ENCODE results near the gene MYRIP. TPM values are rescaled to one million over a fixed set of nuclear protein-coding genes. Genes with fewer than 3 reads are reported as not detected.

MYRIP gene
- total RNA-seq, 4 donors from 2014 or later = 3.5 to 31.1 (median 12.1) TPM

DNA sequence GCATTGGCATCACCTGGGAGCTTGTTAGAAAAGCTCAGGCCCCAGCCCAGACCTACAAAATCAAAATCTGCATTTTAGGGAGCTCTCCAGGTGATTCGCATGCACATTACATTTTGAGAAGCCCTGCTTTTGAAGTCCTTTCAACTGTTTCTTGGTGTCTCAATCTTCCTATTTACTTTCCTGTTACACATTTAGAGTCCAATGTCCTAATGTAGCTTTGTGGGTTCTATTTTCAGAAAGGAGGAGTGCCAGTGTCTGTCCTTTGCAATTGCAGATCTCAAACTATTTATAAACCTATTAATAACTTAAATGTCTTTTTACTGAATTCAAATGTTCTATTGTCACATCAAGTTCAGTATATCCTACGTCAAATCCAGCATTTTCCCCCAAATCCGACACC, 27.8 kb upstream of the MYRIP start:
- intact Hi-C loops (cut with DNase I; ENCODE audit: low total_unique reads) = no loop called here
- H3K27ac ChIP-seq = no peak overlapping the region
- no peaks in the 10 kb centered on the region for H3K36me3 ChIP-seq
- H3K9me3 ChIP-seq = no peaks in the 10 kb centered on the region
- TF ChIP-seq POLR2A (IDR thresholded peaks at IDR 0.05) = no peak
- TF ChIP-seq, protein P1, sequence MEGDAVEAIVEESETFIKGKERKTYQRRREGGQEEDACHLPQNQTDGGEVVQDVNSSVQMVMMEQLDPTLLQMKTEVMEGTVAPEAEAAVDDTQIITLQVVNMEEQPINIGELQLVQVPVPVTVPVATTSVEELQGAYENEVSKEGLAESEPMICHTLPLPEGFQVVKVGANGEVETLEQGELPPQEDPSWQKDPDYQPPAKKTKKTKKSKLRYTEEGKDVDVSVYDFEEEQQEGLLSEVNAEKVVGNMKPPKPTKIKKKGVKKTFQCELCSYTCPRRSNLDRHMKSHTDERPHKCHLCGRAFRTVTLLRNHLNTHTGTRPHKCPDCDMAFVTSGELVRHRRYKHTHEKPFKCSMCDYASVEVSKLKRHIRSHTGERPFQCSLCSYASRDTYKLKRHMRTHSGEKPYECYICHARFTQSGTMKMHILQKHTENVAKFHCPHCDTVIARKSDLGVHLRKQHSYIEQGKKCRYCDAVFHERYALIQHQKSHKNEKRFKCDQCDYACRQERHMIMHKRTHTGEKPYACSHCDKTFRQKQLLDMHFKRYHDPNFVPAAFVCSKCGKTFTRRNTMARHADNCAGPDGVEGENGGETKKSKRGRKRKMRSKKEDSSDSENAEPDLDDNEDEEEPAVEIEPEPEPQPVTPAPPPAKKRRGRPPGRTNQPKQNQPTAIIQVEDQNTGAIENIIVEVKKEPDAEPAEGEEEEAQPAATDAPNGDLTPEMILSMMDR (IDR thresholded peaks at IDR 0.05) = no peak
- no peaks in the 10 kb centered on the region for H3K4me1 ChIP-seq
- DNase-seq = no peak
- H3K4me3 ChIP-seq = no peak overlapping the region
- H3K27me3 ChIP-seq = no peaks in the 10 kb centered on the region

DNA sequence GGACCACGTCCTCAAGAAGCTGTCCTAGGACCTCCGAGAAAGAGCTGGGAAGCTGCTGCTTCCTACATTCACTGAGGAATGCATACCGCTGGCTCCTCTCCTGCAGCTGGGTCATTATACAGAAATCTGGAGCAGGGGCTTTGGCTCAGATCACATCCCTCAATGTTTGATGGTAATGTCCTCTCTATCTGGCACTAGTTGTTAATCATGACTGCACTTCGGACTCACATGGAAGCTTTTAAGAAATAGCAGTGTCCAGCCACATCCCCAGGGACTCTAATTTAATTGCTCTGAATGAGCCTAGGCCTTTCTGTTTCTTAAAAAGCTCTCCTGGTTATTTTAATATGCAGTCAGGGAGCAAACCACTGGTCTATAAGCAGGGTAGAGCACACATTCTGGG, 25.7 kb upstream of the MYRIP start:
- intact Hi-C loops (cut with DNase I; ENCODE audit: low total_unique reads) = no loop called here
- Histone ChIP-seq H3K27me3 (no peaks in the 10 kb centered on the region), H3K4me3 (no peak overlapping the region), H3K9me3 (no peaks in the 10 kb centered on the region), H3K27ac (no peak overlapping the region), H3K36me3 (no peaks in the 10 kb centered on the region), H3K4me1 (no peaks in the 10 kb centered on the region)
- TF ChIP-seq, protein P1 (IDR thresholded peaks at IDR 0.05) = no peak
- TF ChIP-seq POLR2A (IDR thresholded peaks at IDR 0.05) = no peak
- DNase-seq = no peak

DNA sequence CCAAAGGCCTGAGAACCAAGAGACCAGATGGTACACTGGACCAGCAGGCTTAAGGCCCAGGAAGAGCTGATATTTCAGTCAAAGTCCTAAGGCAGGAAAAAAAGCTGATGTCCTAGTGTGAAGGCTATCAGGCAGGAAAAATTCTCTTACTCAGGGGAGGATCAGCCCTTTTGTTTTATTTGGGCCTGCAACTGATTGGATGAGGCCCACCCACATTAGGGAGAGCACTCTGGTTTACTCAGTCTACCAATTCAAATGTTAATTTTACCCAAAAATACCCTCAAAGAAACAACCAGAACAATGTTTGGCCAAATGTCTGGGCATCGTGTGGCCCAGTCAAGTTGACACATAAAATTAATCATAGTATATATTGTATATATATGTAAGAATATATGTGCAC, 24.5 kb upstream of the MYRIP start:
- Histone ChIP-seq H3K9me3 (no peaks in the 10 kb centered on the region), H3K27ac (no peak overlapping the region), H3K4me1 (no peaks in the 10 kb centered on the region), H3K4me3 (no peak overlapping the region), H3K36me3 (no peaks in the 10 kb centered on the region), H3K27me3 (no peaks in the 10 kb centered on the region)
- TF ChIP-seq, protein P1 (IDR thresholded peaks at IDR 0.05) = no peak
- no peak for TF ChIP-seq POLR2A (IDR thresholded peaks at IDR 0.05)
- intact Hi-C loops (cut with DNase I; ENCODE audit: low total_unique reads) = no loop called here
- DNase-seq = no peak

DNA sequence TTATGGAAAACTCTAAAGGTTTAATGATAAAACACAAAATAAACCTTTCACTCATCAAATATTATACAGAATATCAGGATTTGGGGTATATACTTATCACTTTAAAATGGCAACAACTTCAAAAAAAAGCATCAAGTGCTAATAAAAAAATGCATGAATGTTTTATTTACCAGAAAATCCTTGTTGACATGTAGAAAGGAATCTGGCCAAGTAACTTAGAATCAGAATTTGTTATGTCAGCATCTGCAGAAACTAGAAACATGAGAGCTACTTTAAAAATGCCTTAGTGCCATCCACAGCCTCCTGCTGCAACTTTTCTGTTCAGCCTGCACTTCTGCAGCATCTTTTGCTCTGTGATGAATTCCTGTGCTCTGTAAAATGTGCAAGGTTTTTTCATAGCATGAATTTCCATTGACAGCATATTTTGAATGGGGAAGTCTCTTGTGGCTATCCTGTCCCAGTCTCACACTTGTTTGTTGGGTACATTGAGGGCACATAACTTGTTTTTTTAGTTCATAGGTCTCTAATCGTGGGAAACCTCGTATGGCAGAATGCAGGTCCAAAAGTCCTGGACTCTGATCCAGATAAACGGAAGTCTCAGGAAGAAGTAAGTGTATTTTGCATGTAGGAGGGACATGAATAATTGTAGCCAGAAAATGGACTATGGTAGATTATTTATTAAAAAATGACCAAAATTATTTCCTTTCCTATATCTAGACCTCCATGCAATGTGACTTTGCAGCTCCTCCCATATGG, 21.1 kb upstream of the MYRIP start:
- H3K4me3 ChIP-seq = no peak overlapping the region
- intact Hi-C loops (cut with DNase I; ENCODE audit: low total_unique reads) = no loop called here
- no peaks in the 10 kb centered on the region for H3K9me3 ChIP-seq
- no peak overlapping the region for H3K27ac ChIP-seq
- DNase-seq = no peak
- no peaks in the 10 kb centered on the region for H3K27me3 ChIP-seq
- H3K4me1 ChIP-seq = no peaks in the 10 kb centered on the region
- no peaks in the 10 kb centered on the region for H3K36me3 ChIP-seq
- TF ChIP-seq POLR2A (IDR thresholded peaks at IDR 0.05) = no peak
- TF ChIP-seq, protein P1 (IDR thresholded peaks at IDR 0.05) = no peak

DNA sequence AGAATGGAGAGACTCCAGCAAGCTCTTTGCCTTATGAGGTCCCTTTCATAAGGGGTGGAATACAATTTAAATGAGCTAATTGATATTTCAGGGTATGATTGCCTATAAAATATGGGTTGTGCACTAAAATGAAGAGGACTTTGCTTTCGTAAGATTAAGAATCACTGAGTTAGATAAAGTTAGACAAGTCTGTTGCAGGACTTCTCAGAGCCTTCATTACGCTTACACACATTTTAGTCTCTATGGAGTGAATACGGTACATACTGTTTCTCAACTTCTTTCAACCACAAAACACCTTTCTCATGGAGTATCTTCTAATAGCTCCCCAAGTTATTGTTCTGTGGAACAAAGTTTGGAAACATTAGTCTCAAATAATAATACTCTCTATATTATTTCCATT, 17.8 kb upstream of the MYRIP start:
- no peaks in the 10 kb centered on the region for H3K4me1 ChIP-seq
- no peak for TF ChIP-seq POLR2A (IDR thresholded peaks at IDR 0.05)
- TF ChIP-seq, protein P1 (IDR thresholded peaks at IDR 0.05) = no peak
- no peaks in the 10 kb centered on the region for H3K36me3 ChIP-seq
- no peaks in the 10 kb centered on the region for H3K9me3 ChIP-seq
- H3K27ac ChIP-seq = no peak overlapping the region
- H3K27me3 ChIP-seq = no peaks in the 10 kb centered on the region
- H3K4me3 ChIP-seq = no peak overlapping the region
- no peak for DNase-seq
- intact Hi-C loops (cut with DNase I; ENCODE audit: low total_unique reads) = no loop called here

All from uterus (tissue), 4 donors.